HEK293T (cell line): Measurements from ENCODE around the gene COL11A1.

Experiments
- CTCF ChIA-PET: fragments of 350-600 bp; formaldehyde crosslinking; extraction: SDS; loops from one replicate; lab custom pipeline; 2021; ENCODE audit warnings: antibody characterized with exemption, inconsistent platforms; lab: Yijun Ruan, JAX
- POLR2A ChIA-PET: fragments of 350-600 bp; formaldehyde crosslinking; extraction: SDS; loops from one replicate; lab custom pipeline; 2020; ENCODE audit warnings: antibody characterized with exemption, inconsistent platforms; lab: Yijun Ruan, JAX
- DNase-seq: peaks from one replicate; pipeline ENCODE4 v3.0.0; 2012; ENCODE audit warnings: mixed read lengths; ENCODE audit errors: extremely low spot score
- ARNT ChIP-seq: fragments of 450-650 bp; IDR thresholded peaks from 2 replicates; pipeline ENCODE4 v1.6.1; 2017; ENCODE audit warnings: mild to moderate bottlenecking
- BHLHE40 ChIP-seq: fragments of 450-650 bp; IDR thresholded peaks from 2 replicates; pipeline ENCODE4 v1.6.1; 2016; ENCODE audit warnings: mild to moderate bottlenecking, moderate library complexity, borderline replicate concordance
- CTBP1 ChIP-seq: fragments of 450-650 bp; IDR thresholded peaks from 2 replicates; pipeline ENCODE4 v1.6.1; 2016; ENCODE audit warnings: borderline replicate concordance
- ELF4 ChIP-seq: fragments of 450-650 bp; IDR thresholded peaks from 2 replicates; pipeline ENCODE4 v1.6.1; 2017; ENCODE audit warnings: antibody characterized with exemption
- FOXA1 ChIP-seq: fragments of 450-650 bp; IDR thresholded peaks from 2 replicates; pipeline ENCODE4 v1.6.1; 2016; ENCODE audit warnings: mild to moderate bottlenecking
- FOXK2 ChIP-seq: fragments of 450-650 bp; IDR thresholded peaks from 2 replicates; pipeline ENCODE4 v1.6.1; 2016; ENCODE audit warnings: mild to moderate bottlenecking
- FOXM1 ChIP-seq: fragments of 450-650 bp; IDR thresholded peaks from 2 replicates; pipeline ENCODE4 v1.6.1; 2017; ENCODE audit warnings: mild to moderate bottlenecking, borderline replicate concordance
- HDGF ChIP-seq: fragments of 450-650 bp; IDR thresholded peaks from 2 replicates; pipeline ENCODE4 v1.6.1; 2017; ENCODE audit warnings: antibody characterized with exemption, borderline replicate concordance
- L3MBTL2 ChIP-seq: fragments of 450-650 bp; conservative IDR thresholded peaks from 2 replicates; pipeline ENCODE4 v1.6.1; 2016; ENCODE audit warnings: mild to moderate bottlenecking
- LEF1 ChIP-seq: fragments of 450-650 bp; IDR thresholded peaks from 2 replicates; pipeline ENCODE4 v1.6.1; 2017; ENCODE audit warnings: mild to moderate bottlenecking, borderline replicate concordance
- NFRKB ChIP-seq: fragments of 450-650 bp; IDR thresholded peaks from 2 replicates; pipeline ENCODE4 v1.6.1; 2016; ENCODE audit warnings: mild to moderate bottlenecking, moderate library complexity
- SP1 ChIP-seq: fragments of 450-650 bp; IDR thresholded peaks from 2 replicates; pipeline ENCODE4 v1.6.1; 2017
- SUZ12 ChIP-seq: fragments of 450-650 bp; IDR thresholded peaks from 2 replicates; pipeline ENCODE4 v1.6.1; 2016; ENCODE audit warnings: mild to moderate bottlenecking
- TARDBP ChIP-seq: fragments of 450-650 bp; IDR thresholded peaks from 2 replicates; pipeline ENCODE4 v1.6.1; 2016
- ZNF384 ChIP-seq: fragments of 450-650 bp; IDR thresholded peaks from 2 replicates; pipeline ENCODE4 v1.6.1; 2016
- TF ChIP-seq, protein P1 (sequence below): fragments of 450-650 bp; IDR thresholded peaks from 2 replicates; pipeline ENCODE4 v1.6.1; 2016

COL11A1 gene

DNA sequence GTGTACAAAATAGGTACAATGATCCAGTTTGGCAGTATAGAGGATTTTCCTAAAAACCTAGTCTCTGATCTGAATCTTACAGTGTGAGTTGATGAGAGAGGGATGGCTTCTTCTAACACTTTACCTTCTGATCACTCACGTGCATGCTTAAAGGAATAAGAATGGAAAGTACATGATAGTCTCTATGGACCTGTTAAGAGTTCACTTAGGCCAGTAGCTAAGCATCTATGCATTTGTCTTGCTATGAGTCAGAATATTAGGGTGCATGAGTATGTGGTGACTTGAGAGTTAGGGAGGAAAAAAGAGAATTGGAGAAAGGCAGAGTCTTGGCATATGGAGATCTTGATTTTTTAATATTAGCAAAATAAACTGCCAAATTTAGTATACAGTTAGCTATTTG lies 206.3 kb downstream of the COL11A1 start:
- POLR2A ChIA-PET, result no interaction called here
- DNase-seq, result no peak
- TF ChIP-seq L3MBTL2 (no peak), ELF4 (no peak), FOXK2 (no peak), FOXA1 (no peak), BHLHE40 (no peak), SUZ12 (no peak), CTBP1 (no peak)
- CTCF ChIA-PET, result no interaction called here

DNA sequence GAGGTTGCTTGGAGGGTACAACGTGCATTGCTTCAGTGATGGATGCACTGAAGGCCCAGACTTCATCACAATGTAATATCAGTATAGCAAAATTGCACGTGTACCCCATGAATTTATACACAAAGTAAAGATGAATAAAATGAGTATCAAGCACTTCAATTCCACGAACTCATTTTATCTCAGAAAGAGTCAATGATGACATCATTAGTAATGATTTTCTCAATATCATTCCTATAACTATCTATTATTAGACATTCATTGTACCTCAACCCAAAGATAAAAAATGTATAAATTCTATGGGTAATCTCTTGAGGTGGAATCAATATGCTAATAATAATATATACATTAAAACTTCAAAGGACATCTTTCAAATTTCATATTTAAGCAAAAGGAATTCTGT lies 208.4 kb downstream of the COL11A1 start:
- ChIA-PET POLR2A (no interaction called here), CTCF (no interaction called here)
- no peak for DNase-seq
- TF ChIP-seq ELF4 (no peak), BHLHE40 (no peak), HDGF (no peak), L3MBTL2 (no peak), CTBP1 (no peak), NFRKB (no peak)
- TF ChIP-seq, protein P1, sequence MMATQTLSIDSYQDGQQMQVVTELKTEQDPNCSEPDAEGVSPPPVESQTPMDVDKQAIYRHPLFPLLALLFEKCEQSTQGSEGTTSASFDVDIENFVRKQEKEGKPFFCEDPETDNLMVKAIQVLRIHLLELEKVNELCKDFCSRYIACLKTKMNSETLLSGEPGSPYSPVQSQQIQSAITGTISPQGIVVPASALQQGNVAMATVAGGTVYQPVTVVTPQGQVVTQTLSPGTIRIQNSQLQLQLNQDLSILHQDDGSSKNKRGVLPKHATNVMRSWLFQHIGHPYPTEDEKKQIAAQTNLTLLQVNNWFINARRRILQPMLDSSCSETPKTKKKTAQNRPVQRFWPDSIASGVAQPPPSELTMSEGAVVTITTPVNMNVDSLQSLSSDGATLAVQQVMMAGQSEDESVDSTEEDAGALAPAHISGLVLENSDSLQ, result no peak

GRCh38 chr1:102897557-102897956 lies 210.8 kb downstream of the COL11A1 start:
- POLR2A ChIA-PET, result no interaction called here
- CTCF ChIA-PET, result no interaction called here
- no peak for DNase-seq
- TF ChIP-seq ELF4 (no peak), FOXM1 (no peak), HDGF (no peak), LEF1 (no peak), FOXK2 (no peak), FOXA1 (no peak), SP1 (no peak), BHLHE40 (no peak), ARNT (no peak), SUZ12 (no peak), L3MBTL2 (no peak), NFRKB (no peak), TARDBP (no peak), ZNF384 (no peak), CTBP1 (no peak)
- TF ChIP-seq, protein P1, result no peak

GRCh38 chr1:102896771-102897170 lies 211.6 kb downstream of the COL11A1 start:
- TF ChIP-seq ARNT (no peak), TARDBP (no peak), ELF4 (no peak), L3MBTL2 (no peak), FOXM1 (no peak), BHLHE40 (no peak), NFRKB (no peak), CTBP1 (no peak), FOXA1 (no peak), FOXK2 (no peak), ZNF384 (no peak), SP1 (no peak), HDGF (no peak), SUZ12 (no peak), LEF1 (no peak)
- TF ChIP-seq, protein P1, result no peak
- POLR2A ChIA-PET, result no interaction called here
- no peak for DNase-seq
- CTCF ChIA-PET, result no interaction called here

- TF ChIP-seq ELF4 (no peak), SUZ12 (no peak), FOXM1 (no peak), TARDBP (no peak), LEF1 (no peak), ARNT (no peak), FOXA1 (no peak), FOXK2 (no peak), NFRKB (no peak)
- ChIA-PET POLR2A (no interaction called here), CTCF (no interaction called here)
- DNase-seq, result no peak
Observed at GRCh38 chr1:102896286-102896685, 212.0 kb downstream of the COL11A1 start.

- TF ChIP-seq, protein P1, result no peak
- TF ChIP-seq L3MBTL2, result no peak
- TF ChIP-seq FOXA1, result no peak
- TF ChIP-seq SP1, result no peak
- TF ChIP-seq FOXK2, result no peak
- no peak for TF ChIP-seq LEF1
- no peak for TF ChIP-seq NFRKB
- no peak for TF ChIP-seq ZNF384
- TF ChIP-seq ARNT, result no peak
- no peak for TF ChIP-seq TARDBP
- no peak for TF ChIP-seq HDGF
- TF ChIP-seq SUZ12, result no peak
- no peak for TF ChIP-seq FOXM1
- no peak for TF ChIP-seq CTBP1
- no peak for DNase-seq
- ChIA-PET POLR2A (no interaction called here), CTCF (no interaction called here)
Observed at GRCh38 chr1:102891868-102892625, 216.3 kb downstream of the COL11A1 start.
